ENCODE data around the gene SBNO2.

Gene SBNO2

GRCh38 chr19:1123381-1123780, 50.7 kb downstream of the SBNO2 start:
- Histone ChIP-seq H3K27ac (no peak overlapping the region), H3K4me3 (IDR thresholded peaks at IDR 0.05; ENCODE audit: insufficient read depth, low read depth, low read length) (no peak overlapping the region), H3K79me2 (ENCODE audit: insufficient read depth, low read depth) (no peaks in the 10 kb centered on the region), H2AFZ (ENCODE audit: low read depth) (no peak overlapping the region), H4K20me1 (ENCODE audit: insufficient read depth) (no peaks in the 10 kb centered on the region), H3K4me2 (no peak overlapping the region), H3K27me3 (ENCODE audit: insufficient read depth, low read depth) (no peaks in the 10 kb centered on the region), H3K4me1 (ENCODE audit: low read depth, poor library complexity, severe bottlenecking) (no peaks in the 10 kb centered on the region), H3K9ac (no peak overlapping the region), H3K36me3 (ENCODE audit: insufficient read depth) (no peaks in the 10 kb centered on the region)
- no peak for TF ChIP-seq CTCF (conservative IDR thresholded peaks at IDR 0.05; ENCODE audit: low read depth, low read length)

- H3K4me3 ChIP-seq (IDR thresholded peaks at IDR 0.05; ENCODE audit: insufficient read depth, low read depth, low read length), result no peak overlapping the region
- no peak for TF ChIP-seq CTCF (conservative IDR thresholded peaks at IDR 0.05; ENCODE audit: low read depth, low read length)
- no peak overlapping the region for H3K27ac ChIP-seq
- no peak overlapping the region for H3K9ac ChIP-seq
- no peaks in the 10 kb centered on the region for H3K4me1 ChIP-seq (ENCODE audit: low read depth, poor library complexity, severe bottlenecking)
- H3K4me2 ChIP-seq, result no peak overlapping the region
- no peaks in the 10 kb centered on the region for H4K20me1 ChIP-seq (ENCODE audit: insufficient read depth)
- no peaks in the 10 kb centered on the region for H3K27me3 ChIP-seq (ENCODE audit: insufficient read depth, low read depth)
- H3K36me3 ChIP-seq (ENCODE audit: insufficient read depth), result no peaks in the 10 kb centered on the region
- H2AFZ ChIP-seq (ENCODE audit: low read depth), result no peak overlapping the region
- H3K79me2 ChIP-seq (ENCODE audit: insufficient read depth, low read depth), result no peaks in the 10 kb centered on the region
Measured at GRCh38 chr19:1122972-1123363, 51.1 kb downstream of the SBNO2 start.

GRCh38 chr19:1122021-1122971, 51.8 kb downstream of the SBNO2 start:
- no peak overlapping the region for H3K27ac ChIP-seq
- H3K79me2 ChIP-seq (ENCODE audit: insufficient read depth, low read depth), result no peaks in the 10 kb centered on the region
- H3K4me1 ChIP-seq (ENCODE audit: low read depth, poor library complexity, severe bottlenecking), result no peaks in the 10 kb centered on the region
- no peak overlapping the region for H3K4me2 ChIP-seq
- no peaks in the 10 kb centered on the region for H3K27me3 ChIP-seq (ENCODE audit: insufficient read depth, low read depth)
- no peak for TF ChIP-seq CTCF (conservative IDR thresholded peaks at IDR 0.05; ENCODE audit: low read depth, low read length)
- no peak overlapping the region for H3K9ac ChIP-seq
- no peak overlapping the region for H3K4me3 ChIP-seq (IDR thresholded peaks at IDR 0.05; ENCODE audit: insufficient read depth, low read depth, low read length)
- no peaks in the 10 kb centered on the region for H4K20me1 ChIP-seq (ENCODE audit: insufficient read depth)
- no peak overlapping the region for H2AFZ ChIP-seq (ENCODE audit: low read depth)
- no peaks in the 10 kb centered on the region for H3K36me3 ChIP-seq (ENCODE audit: insufficient read depth)

- Histone ChIP-seq H3K4me2 (no peak overlapping the region), H3K9ac (no peak overlapping the region), H3K36me3 (ENCODE audit: insufficient read depth) (no peaks in the 10 kb centered on the region), H4K20me1 (ENCODE audit: insufficient read depth) (no peaks in the 10 kb centered on the region), H3K4me3 (IDR thresholded peaks at IDR 0.05; ENCODE audit: insufficient read depth, low read depth, low read length) (no peak overlapping the region), H3K79me2 (ENCODE audit: insufficient read depth, low read depth) (no peaks in the 10 kb centered on the region), H2AFZ (ENCODE audit: low read depth) (no peak overlapping the region), H3K4me1 (ENCODE audit: low read depth, poor library complexity, severe bottlenecking) (no peaks in the 10 kb centered on the region), H3K27ac (no peak overlapping the region), H3K27me3 (ENCODE audit: insufficient read depth, low read depth) (no peaks in the 10 kb centered on the region)
- no peak for TF ChIP-seq CTCF (conservative IDR thresholded peaks at IDR 0.05; ENCODE audit: low read depth, low read length)
Measured at GRCh38 chr19:1121395-1121794, 52.7 kb downstream of the SBNO2 start.

Data from KMS-11 (cell line).